Kidney capillary endothelial cell (primary cell): Measurements from ENCODE around the gene PRKN.

ENCODE experiments used
- DNase-seq: peaks from one replicate; pipeline ENCODE4 v3.0.0-alpha.2; 2018; ENCODE audit warnings: low spot score

Gene PRKN

DNA sequence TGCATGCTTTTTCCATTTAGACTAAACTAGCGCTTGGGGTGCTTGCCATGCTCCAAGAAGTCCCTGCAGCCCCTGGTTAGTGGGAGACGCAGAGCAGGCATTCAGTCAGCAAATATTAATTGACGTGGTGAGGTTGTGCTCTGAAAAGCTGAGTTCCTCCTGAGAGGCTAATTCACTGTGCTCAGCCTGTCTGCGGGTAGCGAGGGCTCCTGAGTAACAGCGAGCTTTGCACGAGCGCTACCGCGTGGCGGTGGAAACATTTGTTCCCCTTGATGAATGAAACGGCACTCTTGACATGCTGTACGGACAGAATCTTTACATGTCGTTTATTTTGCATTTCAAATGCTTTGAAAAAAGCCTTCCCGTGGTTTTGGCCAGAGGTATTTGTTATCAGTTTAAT lies 1283.1 kb downstream of the PRKN start:
- DNase-seq = no peak

DNA sequence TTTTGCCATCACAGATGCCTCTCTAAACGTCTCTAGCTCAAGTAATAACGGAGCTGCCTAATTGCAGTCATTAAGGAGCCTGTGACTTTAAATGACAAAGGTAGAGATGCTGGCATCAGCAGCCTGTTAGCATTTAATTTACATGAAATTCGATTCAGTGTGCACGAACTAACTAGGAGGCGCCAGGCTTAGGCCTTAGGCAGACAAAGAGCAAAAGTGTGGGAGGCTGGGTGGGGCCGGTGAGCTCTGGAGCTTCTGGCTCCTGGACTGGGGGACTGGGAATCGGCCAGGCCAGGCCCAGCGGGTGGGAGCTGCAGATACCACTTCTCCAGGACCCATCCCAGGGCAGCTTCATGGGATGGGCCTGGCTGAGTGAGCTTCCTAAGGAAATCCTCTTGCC lies 1283.7 kb downstream of the PRKN start:
- DNase-seq = no peak

DNA sequence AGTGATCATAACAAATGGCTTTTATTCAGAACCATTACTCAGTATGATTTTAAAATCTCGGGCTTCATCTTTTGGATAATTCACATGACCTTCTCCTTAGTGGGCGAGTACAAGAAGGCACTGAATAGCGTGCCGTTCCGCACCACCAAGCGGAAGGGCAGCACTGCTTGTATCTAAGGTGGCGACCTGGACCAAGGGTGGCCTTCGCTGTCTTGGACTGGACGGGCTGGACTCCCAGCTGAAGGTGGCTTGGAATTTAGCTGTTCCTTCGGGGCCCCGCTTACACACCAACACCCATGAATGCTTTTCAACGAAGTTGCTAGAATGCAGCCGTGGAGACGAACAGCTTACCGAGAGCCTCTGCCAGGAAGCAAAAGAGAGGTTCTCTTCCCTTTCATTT lies 1285.1 kb downstream of the PRKN start:
- no peak for DNase-seq

DNA sequence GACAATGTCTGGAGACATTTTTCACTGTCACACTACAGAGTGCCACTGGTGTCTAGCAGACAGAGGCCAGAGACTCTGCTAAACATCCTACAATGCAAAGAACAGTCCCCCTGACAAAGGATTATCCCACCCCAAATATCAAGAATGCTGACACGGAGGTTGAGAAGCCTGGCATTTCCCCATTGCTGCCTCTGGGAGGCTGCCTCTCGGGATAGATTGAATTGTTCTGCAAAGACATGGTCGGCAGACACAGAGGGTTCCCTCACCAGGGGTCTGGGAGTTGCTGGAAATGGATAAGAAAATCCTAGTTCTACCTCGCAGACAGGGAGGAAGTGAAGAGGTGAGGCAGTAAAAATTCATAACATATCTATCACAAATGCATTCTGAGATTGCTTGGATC lies 1287.3 kb downstream of the PRKN start:
- DNase-seq = no peak

DNA sequence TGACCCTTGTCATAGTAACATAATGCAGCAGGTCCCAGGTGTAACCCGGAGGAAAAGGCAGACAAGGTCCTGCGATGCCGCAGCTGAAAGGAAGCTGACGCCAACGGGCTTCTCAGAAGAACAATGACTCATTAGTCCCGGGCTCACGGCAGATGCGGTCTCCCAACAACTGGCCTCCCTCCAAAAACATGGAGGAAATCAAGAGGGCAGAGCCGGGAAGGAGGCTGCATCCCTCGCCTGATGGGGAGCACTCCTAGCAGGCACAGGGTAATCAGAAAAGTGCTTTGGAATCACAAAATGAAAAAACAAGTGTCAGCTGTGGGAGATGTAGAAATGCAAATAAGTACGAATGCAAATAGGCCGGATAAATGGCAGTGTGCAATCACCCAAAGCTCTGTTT lies 1288.5 kb downstream of the PRKN start:
- peak; percentile 71 for DNase-seq

DNA sequence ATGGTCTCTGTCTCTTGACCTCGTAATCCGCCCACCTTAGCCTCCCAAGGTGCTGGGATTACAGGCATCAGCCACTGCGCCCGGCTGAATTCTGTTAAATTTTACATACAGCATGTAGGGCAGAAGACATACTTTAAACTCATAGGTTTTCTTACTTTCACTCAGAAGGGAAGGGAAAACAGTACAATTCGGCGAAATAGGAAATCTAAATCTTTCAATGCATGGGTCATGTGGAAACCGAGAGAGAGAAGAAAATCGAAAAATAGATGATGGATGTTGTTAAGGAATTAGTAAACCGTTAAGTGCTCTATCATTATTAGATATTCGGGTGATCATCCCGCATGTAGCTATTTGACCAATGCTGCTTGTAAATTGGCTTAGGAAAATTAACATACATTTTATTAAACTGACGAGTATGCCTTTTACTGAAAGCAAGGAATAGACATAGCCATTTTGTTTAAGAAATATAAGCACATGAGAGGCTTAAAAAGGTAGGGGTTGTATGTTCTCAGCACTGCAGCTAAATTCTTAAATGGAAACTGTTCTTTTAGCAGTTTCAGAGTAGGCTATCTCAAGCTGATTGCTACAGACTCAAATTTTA lies 1289.0 kb downstream of the PRKN start:
- DNase-seq = no peak

DNA sequence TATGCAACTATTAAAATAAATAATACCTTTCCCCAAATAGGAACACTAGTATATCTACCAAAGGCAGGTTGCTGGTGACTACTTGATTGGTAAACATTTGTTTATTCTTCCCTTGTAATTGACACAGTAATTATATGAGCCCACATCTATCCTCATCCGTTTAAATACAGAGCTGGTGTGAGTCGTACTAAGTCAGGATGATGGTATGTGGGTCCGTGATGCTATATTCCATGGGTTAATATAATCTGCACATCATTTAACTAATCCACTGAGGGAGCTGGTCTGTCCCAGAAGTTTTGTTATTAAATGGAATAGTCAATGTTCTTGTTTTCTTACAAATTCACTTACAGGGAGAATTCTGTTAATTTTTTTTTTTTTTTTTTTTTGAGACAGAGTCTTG lies 1289.7 kb downstream of the PRKN start:
- DNase-seq = no peak

DNA sequence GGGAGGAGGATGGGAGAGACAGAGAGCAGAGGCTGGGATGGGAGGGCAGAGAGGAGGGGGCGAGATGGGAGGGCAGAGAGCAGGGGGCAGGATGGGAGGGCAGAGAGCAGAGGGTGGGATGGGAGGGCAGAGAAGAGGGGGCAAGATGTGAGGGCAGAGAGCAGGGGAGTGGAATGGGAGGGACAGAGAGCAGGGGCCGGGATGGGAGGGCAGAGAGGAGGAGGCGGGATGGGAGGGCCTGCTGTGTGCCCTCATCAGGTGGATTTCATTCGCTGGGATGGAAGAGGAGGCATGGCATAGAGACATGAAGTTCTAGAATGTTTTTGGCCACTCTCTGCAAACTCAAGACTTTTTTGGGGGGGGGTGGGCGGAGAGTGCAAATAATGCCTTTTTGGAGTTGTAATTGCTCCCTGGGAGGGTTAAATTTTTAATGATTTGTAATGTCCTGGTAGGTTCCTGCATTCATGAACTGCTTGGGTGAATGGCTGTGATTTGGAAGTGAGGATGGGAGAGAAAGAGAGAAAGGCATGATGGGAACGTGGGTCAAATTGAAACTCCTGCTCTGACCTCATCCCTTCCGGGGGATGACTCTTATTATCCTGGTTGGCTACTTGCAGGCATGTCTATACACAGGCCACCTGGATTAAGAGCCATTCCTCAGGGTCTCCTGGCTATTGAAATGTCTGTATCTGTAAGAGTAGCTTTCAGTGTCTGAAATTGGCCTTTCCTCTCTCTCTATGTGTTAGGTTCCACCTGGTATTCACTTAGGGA lies 1291.3 kb downstream of the PRKN start:
- DNase-seq = no peak

DNA sequence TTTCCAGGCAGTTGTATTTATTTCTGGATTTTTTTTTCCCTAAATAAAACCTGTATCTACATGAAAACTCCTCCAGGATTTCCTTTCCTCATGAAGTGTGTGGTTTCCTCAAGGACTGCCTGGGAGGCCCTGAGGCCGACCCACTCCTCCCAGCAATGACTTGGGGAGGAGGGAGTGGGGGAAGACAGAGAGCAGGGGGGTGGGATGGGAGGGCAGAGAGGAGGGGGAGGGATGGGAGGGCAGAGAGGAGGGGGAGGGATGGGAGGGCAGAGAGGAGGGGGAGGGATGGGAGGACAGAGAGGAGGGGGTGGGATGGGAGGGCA lies 1291.9 kb downstream of the PRKN start:
- DNase-seq = no peak

DNA sequence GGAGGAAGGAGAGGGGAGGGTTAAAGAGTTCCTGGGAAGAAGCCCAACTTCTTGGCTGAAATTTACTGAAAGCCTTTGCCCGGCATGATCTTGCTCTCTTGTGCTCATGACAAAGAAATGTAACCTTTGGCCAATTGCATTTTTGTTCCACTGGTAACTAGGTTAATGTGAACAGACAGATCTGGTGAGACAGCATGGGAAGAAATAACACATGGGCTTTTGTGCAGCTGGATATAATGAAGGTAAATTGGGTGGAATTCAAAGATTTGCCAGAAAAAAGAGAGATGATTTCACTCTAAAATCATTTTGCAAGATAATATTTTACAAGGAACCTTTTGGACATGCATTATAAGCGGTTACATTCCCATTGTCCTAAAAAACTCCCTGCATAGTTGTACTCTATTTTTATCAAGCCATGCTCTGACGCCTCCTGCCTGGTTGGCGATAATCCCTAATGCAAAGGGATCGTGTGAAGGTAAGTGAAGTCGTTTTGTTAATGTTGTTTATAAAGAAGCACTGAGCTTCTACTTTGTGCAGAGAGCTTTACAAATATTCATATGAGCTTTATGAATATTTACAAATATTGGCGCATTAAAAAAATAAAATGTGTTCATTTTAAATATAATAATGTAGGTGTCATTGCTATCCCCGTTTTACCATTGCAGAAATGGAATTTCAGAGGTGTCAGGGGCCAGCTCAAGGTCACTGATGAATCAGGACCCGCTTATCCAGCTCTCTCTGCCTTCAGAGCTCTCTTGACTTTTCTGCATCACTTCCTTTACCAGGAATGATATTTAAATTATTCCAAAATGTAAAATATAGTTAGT lies 1292.4 kb downstream of the PRKN start:
- no peak for DNase-seq

DNA sequence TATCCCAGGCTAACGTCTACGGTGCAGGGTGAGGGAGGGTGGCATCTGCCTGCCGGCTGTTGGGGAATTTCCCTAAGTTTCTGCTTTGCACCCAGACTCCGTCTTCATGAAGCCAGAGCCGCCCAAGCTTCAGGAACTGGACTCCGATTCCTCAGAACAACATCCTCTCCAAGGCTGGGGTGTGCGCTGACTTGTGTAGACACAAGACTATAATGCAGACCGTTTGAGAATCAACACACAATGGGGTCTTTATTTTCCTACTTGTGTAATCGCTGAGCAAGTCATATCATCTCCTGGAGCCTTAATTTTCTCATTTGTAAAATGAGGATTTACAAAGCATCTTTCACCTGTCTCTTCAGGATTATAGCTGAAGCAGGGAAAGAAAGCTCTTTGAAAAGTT lies 1293.2 kb downstream of the PRKN start:
- no peak for DNase-seq

DNA sequence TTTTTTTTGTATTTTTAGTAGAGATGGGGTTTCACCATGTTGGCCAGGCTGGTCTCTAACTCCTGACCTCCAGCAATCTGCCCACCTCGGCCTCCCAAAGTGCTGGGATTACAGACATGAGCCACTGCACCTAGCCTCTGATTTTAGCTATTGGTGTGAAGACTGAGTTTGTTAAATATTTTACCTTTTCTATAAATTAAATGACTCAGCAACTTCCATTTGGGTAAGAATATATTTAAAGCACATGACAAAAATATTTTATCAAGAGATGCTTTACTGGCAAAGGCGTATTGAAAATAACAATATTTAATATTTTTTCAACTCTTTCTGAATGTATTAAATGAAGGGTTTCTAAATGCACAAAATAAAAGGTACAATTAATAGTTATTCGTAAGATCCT lies 1295.0 kb downstream of the PRKN start:
- DNase-seq = no peak

DNA sequence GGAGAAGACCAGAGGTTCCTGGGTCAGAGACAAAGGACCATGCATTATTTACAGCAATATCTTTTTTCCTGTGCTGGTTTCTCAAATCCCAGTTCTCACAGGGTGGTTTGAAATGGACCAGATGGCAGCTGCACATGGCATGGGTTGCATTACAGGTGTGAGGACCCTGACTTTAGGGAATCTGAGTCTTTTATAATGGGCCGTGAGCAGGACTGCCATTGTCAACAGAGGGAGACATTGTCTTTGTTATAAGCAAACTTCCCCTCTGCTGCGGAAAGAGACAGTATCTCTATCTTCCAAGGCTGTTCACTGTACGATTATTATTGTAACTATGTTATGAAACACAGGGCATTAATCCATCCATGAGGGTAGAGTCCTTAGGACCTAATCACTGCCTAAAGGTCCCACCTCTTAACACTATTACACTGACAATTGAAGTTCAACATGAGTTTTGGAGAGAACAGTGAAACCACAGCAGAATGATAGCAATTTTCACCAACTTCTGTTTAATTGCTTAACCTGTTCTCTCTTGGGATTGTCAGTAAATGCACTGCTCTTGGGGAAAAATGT lies 1297.6 kb downstream of the PRKN start:
- no peak for DNase-seq

DNA sequence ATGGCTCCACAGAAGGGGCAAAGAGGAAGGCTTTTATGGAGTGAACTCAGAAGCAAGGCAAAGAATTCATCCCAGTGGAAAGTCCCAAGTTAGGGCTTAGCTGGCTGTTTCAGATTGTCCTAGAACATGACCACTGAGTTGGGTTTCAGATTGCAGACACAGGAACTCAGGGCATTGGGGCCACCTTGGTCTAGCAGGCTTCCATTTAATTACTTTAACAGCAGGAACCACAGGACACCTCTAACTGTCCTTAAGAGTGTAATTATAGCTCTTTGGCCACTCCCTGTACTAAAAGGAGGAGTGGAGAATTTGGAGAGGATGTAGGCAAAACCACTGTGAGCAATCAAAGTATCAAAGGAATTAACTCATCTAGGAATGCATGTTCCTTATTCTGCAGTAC lies 1303.1 kb downstream of the PRKN start:
- no peak for DNase-seq

DNA sequence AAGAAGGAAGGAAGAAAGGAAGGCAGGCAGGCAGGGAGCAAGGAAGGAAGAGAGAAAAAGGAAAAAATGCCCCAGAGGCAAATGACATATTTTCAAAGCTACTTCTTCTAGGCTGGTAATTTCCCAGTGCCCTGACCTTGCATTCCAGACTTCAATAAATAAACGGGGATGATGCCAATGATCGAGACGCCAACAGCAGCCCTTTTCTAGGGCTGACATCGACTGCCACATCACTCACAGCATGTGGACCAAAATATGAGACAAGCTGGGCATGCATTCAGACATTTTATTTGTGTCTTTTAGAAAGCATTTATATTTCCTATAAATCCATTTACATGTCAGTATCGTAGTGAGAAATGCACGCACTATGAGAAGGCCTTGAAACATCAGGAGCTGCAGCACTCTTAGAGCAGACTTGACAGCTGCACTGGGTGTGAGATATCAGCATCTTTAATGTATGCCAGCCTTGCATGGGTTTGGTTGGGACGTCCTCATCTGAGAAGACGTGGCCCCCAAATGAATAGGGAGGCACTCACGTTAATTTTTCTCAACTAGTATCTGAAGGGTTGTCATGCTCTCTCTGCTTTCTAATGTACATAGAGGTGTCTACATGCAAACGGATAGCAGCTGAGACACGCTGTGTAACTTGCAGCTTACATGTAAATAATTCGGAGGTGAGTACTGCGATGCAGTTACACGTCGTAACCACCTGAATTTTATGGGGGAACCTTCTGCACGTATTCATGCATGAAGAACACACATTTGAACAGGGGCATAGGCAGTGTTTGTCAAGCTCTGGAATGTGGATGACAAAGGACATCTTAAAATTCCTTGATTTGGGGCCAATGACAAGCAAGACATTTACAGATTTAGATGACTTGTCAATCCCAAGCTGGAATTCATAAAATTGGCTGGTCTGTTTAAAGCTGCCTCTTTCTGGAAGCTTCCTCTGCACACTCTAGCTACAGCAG lies 1304.6 kb downstream of the PRKN start:
- no peak for DNase-seq

DNA sequence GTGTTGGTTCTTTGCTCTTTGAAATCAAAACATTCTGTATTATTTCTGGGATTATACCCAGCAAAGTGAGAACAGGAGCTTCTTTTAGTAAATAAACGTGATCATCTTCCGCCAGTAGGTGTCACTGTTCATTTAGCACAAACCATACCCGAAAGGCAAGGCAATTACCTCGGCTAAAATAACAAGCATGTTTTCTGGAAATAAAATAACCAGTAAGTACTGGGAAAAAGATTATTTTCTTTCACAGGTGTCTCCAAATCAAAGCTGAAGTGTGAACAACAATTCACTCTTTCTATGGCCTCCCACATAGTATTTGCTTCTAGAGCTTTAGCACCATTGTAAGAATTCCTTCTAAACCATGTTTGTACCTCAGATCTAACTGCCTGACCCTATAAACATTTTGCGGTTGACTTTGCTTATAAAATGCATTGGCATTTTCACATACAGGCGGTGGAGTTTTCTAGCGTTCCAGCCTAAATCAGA lies 1309.1 kb downstream of the PRKN start:
- peak; percentile 69 for DNase-seq

DNA sequence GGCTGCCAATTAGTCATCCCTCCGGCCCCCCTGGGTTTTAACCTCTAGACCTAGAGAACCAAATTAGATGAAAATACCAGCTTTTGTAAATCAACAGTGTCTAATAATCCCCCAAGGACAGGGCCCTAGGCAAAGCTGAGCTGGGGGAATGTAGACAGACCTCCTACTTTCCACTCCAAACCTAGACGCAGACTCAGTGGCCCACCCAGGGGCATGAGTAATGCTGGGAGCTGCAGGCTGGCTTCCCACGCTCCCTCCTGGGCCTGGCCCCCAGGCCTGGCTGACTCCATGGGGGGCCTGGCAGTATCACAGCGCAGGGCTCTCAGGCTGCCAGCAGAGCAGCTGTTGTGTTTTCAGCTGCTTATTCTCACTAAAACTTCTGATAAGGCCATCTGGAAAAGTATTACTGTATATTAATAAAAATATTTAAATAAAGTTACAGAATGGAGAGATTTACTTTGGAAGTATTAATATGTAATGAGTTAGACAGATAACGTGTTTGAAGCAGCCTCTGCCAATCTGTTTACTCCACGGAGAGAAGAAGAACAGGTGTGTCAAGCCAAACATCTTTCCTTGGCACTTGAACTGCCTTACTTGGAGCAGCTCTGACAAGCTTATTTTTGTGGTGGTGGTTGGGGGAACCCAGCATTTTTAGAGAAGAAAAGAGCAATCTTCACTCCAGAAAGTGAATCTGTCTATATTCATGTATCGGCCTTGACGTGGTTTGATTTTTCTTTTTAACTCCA lies 1309.7 kb downstream of the PRKN start:
- DNase-seq = no peak

DNA sequence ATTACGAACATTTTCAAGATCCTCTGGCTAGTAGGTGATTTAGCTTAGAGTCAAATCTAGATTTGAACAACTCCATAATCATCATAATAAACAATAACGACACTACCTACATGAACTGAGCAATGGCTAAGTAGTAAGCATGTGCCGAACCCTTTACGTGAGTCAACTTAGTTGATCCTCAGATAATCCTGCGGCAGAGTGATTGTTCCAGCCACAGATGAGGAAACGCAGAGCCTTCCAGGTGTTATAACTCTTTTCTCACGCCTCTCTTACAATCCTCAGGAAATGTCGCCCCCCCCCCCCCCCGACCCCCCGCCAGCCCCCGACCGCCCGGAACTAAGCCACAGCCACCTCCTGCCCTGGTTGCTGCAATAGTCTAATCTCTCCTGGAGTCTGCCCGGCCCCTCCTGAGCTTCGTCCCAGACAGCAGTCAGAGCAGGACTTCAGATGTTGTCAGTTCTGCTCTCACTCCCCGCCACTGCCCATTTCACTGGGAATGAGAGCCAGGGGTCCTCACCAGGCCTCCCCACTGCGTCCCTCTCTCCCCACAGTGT lies 1312.2 kb downstream of the PRKN start:
- DNase-seq = no peak

DNA sequence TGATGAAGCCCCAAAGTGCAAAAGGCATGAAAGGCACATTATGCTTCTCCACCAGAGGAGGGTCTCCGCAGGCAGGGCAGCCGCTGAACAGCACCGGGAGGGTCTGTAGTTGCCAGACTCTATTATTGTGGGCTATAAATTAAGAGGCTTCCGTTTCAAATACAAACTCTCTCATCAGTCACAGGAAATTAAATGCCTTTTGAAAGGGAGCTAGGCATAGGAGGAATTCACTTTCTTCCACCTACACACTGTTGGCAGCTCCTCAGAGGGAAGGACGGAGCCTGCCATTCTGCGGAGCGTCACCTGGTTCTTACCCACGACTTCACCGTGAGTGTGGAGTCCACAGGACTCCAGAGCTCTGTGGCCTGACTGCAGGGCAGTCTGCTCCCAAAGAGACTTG lies 1312.9 kb downstream of the PRKN start:
- no peak for DNase-seq

DNA sequence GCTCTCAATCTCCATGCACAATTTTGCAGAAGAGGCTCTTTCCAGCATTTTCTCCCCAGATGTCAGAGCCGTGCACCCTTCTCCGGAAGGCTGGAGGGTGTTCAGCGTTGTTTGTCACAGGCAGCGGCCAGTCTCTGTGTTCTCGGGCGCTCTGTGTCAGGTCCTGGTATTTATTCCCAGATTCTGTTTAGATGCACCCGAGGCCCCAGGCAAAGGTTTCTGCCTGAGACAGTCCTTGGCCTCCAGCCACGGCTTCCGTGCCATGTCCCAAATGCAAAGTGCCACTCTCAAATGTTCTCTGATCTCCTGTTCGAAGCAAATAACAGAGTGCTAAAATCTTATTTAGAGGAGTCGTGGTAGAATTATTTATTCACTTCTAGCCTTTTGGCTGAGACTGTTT lies 1313.4 kb downstream of the PRKN start:
- no peak for DNase-seq

DNA sequence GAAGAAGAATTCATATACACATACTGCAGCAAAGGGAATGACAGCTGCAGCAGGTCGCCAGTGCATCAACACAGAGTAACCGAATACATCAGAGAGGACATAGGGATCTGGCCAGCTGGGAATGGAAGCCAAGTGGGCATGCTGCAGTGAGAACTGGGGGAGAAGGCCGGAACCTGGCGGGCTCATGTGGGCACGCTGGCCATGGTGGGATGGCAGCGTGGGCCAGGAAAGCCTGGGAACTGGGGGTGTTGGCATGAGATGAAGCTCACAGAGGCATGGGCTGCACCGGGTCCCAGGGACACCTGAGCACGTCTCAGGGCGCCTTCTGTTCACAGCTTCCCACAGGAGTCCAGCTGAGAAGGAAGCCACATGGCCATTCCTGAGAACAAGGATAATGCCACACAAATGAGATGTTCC lies 1314.2 kb downstream of the PRKN start:
- no peak for DNase-seq
